ENCODE data around the gene PALD1.

DNA sequence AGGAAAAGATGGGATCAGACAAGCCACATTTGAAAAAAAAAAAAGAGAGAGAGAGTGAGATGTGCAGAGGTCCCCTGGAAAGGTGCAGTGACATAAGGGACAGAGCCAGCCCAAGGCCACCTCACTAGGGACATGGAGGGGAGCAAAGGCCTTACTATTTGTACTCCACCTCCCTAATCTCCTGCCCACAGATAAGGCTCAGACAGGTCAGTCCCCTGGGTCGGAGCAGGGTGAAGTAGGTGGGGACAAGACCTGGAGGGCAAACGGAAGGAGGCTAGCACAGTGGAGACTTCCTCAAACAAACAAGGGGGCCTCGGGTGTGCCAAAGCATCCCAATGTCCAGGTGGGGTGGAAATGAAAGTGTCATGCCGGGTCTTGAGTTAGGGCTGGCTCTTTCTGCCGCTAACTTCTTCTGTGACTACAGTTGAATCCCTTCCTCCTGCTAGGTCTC, 117.0 kb downstream of the PALD1 start:
- TF ChIP-seq, protein P1, sequence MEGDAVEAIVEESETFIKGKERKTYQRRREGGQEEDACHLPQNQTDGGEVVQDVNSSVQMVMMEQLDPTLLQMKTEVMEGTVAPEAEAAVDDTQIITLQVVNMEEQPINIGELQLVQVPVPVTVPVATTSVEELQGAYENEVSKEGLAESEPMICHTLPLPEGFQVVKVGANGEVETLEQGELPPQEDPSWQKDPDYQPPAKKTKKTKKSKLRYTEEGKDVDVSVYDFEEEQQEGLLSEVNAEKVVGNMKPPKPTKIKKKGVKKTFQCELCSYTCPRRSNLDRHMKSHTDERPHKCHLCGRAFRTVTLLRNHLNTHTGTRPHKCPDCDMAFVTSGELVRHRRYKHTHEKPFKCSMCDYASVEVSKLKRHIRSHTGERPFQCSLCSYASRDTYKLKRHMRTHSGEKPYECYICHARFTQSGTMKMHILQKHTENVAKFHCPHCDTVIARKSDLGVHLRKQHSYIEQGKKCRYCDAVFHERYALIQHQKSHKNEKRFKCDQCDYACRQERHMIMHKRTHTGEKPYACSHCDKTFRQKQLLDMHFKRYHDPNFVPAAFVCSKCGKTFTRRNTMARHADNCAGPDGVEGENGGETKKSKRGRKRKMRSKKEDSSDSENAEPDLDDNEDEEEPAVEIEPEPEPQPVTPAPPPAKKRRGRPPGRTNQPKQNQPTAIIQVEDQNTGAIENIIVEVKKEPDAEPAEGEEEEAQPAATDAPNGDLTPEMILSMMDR (IDR thresholded peaks at IDR 0.05): no peak
- TF ChIP-seq EZH2 (IDR thresholded peaks at IDR 0.05) (no peak), EZH2phosphoT487 (IDR thresholded peaks at IDR 0.05) (no peak)

Data from neural progenitor cell (in vitro differentiated cells).